Adrenal gland (tissue), 12 donors: Measurements from ENCODE around the gene XPA. TPM values are rescaled to one million over a fixed set of nuclear protein-coding genes. Genes with fewer than 3 reads are reported as not detected.

Experiments used
- DNase-seq, 7 donors: peaks; one replicate each; pipeline ENCODE4 v3.0.0-alpha.2; 2019 to 2020
- H3K27ac ChIP-seq, 5 donors: fragments of 200-600 bp; sonication (generic) in 4 of 5; 1 replicate in 3 of 5; 2 replicates in 2 of 5; pipeline versions ENCODE4 v1.5.1 to v1.8.0; 2016 to 2020; ENCODE audit warnings: mild to moderate bottlenecking in 1 of 5
- H3K27me3 ChIP-seq: fragments of 200-600 bp; 2 replicates; pipeline ENCODE4 v1.8.0; 2021
- H3K36me3 ChIP-seq, 2 donors: fragments of 200-600 bp; replicated peaks in 1 of 2; 1 replicate in 1 of 2; 2 replicates in 1 of 2; pipeline versions ENCODE4 v1.5.1 to v1.8.0; 2018 to 2022
- H3K4me1 ChIP-seq, 2 donors: fragments of 200-600 bp; replicated peaks in 1 of 2; 1 replicate in 1 of 2; 2 replicates in 1 of 2; pipeline versions ENCODE4 v1.5.1 to v1.8.0; 2018 to 2021
- H3K4me3 ChIP-seq, 4 donors: fragments of 200-600 bp; sonication (generic) in 3 of 4; one replicate each; pipeline ENCODE4 v1.5.1; 2016 to 2018
- H3K9me3 ChIP-seq, 3 donors: fragments of 200-600 bp; sonication (generic) in 1 of 3; replicated peaks in 1 of 3; 1 replicate in 2 of 3; 2 replicates in 1 of 3; pipeline versions ENCODE4 v1.5.1 to v1.8.0; 2016 to 2021
- POLR2A ChIP-seq, 2 donors: fragments of 450-650 bp; IDR thresholded peaks; one replicate each; pipeline ENCODE4 v1.6.1; 2017; ENCODE audit warnings: antibody characterized with exemption in 2 of 2, mild to moderate bottlenecking in 2 of 2, moderate library complexity in 1 of 2
- WGBS, 4 donors: extraction: QIAGEN DNeasy Blood & Tissue Kit in 2 of 4; methylation state at CpG; one replicate each; pipeline versions ENCODE4 v1.1.5 to v1.1.7; 2013 to 2017; 5-methylcytosine and 5-hydroxymethylcytosine counted together
- intact Hi-C, 2 donors: fragments of 100-400 bp; cut with DNase I; formaldehyde crosslinking; loops; one replicate each; pipeline versions ENCODE4 v1.14.1 to v1.15.0; 2022 to 2023
- polyA plus RNA-seq, 3 donors: library from polyadenylated mRNA; stranded (reverse); fragments of 200-250 nt in 2 of 3; fragments of 350-450 nt in 1 of 3; fragmentation: Illumina TruSeq in 1 of 3; extraction: RNeasy Lipid Tissue Mini Kit (QIAGEN cat#74804) in 1 of 3; gene quantifications; one replicate each; pipeline ENCODE4 v1.2.3, GENCODE V29; 2013 to 2014
- total RNA-seq, 9 donors: library from RNA; depleted of rRNA in 4 of 9; stranded (reverse); fragments of >200 nt in 4 of 9; fragments of 120-200 nt in 1 of 9; fragmentation: NEBNext Ultra II Directional in 1 of 9; extraction: Animal tissue kit (Norgen Biotek cat#: 25700) in 1 of 9; gene quantifications; one replicate each; pipeline versions ENCODE4 v1.1.0 to v1.2.4, GENCODE V29; 2013 to 2023
- TF ChIP-seq, protein P1 (sequence below), 6 experiments: fragments of 450-650 bp in 4 of 6; fragments of 200-600 bp in 2 of 6; sonication (generic) in 1 of 6; IDR thresholded peaks; 1 replicate in 5 of 6; 2 replicates in 1 of 6; pipeline versions ENCODE4 v1.5.1 to v1.8.0; 2016 to 2021; ENCODE audit warnings: antibody characterized with exemption in 6 of 6, mild to moderate bottlenecking in 2 of 6, moderate library complexity in 1 of 6
- donor health status: healthy with polysubstance abuse.
- donor health status: Bipolar disorder and iron deficiency.
- donor health status: DM: yes; HTN: yes; CAD: no.
- donor health status: DM: no; HTN: no; CAD: no.
- donor health status: DM: no; HTN: no; CAD: no.
- donor health status: DM: yes; HTN: yes; CAD: no.

Gene XPA
- total and polyA plus RNA-seq, 12 donors: 7.5 to 21.0 (median 15.5) TPM

DNA sequence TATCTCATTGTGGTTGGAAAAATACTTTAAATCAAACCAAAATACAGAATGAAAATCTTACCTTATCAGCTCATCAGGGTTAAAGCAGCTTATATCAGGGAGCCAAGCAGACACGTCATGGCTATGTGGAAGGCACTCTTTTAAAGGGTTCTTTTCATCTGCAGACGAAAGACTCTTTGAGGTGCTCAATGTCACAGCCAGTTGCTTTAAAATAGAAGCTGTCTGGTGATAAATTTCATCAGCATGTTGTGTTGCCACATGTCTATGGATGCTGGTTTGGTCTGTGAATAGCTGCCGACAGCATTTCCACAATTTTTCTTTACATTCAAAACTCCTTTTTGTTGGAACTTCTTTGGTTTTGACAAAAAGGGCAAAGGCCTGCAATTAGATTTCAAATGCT lies 71.5 kb downstream of the XPA start:
- peaks cover 0 to 11% of the 10 kb centered on the region in 2 donors for H3K36me3 ChIP-seq
- intact Hi-C loops: no loop called here
- DNase-seq: no peak
- H3K9me3 ChIP-seq: no peaks in the 10 kb centered on the region
- WGBS, 4 donors: 58 to 84% (median 61%) methylated on average over 3 of the region's 3 CpGs
- TF ChIP-seq, protein P1, sequence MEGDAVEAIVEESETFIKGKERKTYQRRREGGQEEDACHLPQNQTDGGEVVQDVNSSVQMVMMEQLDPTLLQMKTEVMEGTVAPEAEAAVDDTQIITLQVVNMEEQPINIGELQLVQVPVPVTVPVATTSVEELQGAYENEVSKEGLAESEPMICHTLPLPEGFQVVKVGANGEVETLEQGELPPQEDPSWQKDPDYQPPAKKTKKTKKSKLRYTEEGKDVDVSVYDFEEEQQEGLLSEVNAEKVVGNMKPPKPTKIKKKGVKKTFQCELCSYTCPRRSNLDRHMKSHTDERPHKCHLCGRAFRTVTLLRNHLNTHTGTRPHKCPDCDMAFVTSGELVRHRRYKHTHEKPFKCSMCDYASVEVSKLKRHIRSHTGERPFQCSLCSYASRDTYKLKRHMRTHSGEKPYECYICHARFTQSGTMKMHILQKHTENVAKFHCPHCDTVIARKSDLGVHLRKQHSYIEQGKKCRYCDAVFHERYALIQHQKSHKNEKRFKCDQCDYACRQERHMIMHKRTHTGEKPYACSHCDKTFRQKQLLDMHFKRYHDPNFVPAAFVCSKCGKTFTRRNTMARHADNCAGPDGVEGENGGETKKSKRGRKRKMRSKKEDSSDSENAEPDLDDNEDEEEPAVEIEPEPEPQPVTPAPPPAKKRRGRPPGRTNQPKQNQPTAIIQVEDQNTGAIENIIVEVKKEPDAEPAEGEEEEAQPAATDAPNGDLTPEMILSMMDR (IDR thresholded peaks at IDR 0.05): no peak
- TF ChIP-seq POLR2A (IDR thresholded peaks at IDR 0.05): no peak
- H3K27ac ChIP-seq: no peak overlapping the region
- no peak overlapping the region for H3K4me3 ChIP-seq
- H3K4me1 ChIP-seq: no peaks in the 10 kb centered on the region
- no peaks in the 10 kb centered on the region for H3K27me3 ChIP-seq

Other genes starting within 250 kb of the XPA start
- 10 to 100 TPM; 23.9 to 91.2 (median 60.2) TPM for gene TMOD1, start 195.7 kb downstream of the XPA start, total RNA-seq
- 10 to 100 TPM; 44.0 to 72.3 (median 59.4) TPM for gene TMOD1, start 195.7 kb downstream of the XPA start, polyA plus RNA-seq
- gene TSTD2, start 64.0 kb downstream of the XPA start, total RNA-seq: 10 to 100 TPM; 13.2 to 27.3 (median 19.0) TPM
- 10 to 100 TPM; 19.1 to 24.0 (median 20.8) TPM for gene TSTD2, start 64.0 kb downstream of the XPA start, polyA plus RNA-seq
- gene NCBP1, start 63.5 kb downstream of the XPA start, total RNA-seq: 10 to 100 TPM in 8 of 9 donors, 1 to 10 TPM in 1; 9.8 to 26.1 (median 20.4) TPM
- 10 to 100 TPM in 1 of 3 donors, 1 to 10 TPM in 2; 7.8 to 24.3 (median 8.9) TPM for gene NCBP1, start 63.5 kb downstream of the XPA start, polyA plus RNA-seq
- gene FOXE1, start 155.9 kb upstream of the XPA start, total RNA-seq: under 1 TPM in 1 of 9 donors, not detected in 8; 0.78 TPM
- gene FOXE1, start 155.9 kb upstream of the XPA start, polyA plus RNA-seq: not detected
- gene TRMO, start 225.2 kb upstream of the XPA start, total RNA-seq: 10 to 100 TPM; 11.4 to 30.3 (median 18.0) TPM
- gene TRMO, start 225.2 kb upstream of the XPA start, polyA plus RNA-seq: 10 to 100 TPM in 1 of 3 donors, 1 to 10 TPM in 2; 7.8 to 40.4 (median 9.5) TPM
- gene HEMGN, start 240.8 kb upstream of the XPA start, total RNA-seq: 10 to 100 TPM in 1 of 9 donors, under 1 TPM in 2, not detected in 6; 0.22 to 10.0 (median 0.23) TPM
- not detected for gene HEMGN, start 240.8 kb upstream of the XPA start, polyA plus RNA-seq